DMS 273 treated with DMSO at 0.1 percent for 48 hours (cell line): ENCODE measurements around the gene ZNF554.
"Not testable (repeated sequence)": the region's sequence is repeated elsewhere in the genome, so short reads cannot be mapped to it uniquely, and the experiment has no call there.

Experiments
- DNase-seq: peaks from one replicate; lab custom pipeline; 2025; lab: John Stamatoyannopoulos, UW

The ZNF554 gene

DNA sequence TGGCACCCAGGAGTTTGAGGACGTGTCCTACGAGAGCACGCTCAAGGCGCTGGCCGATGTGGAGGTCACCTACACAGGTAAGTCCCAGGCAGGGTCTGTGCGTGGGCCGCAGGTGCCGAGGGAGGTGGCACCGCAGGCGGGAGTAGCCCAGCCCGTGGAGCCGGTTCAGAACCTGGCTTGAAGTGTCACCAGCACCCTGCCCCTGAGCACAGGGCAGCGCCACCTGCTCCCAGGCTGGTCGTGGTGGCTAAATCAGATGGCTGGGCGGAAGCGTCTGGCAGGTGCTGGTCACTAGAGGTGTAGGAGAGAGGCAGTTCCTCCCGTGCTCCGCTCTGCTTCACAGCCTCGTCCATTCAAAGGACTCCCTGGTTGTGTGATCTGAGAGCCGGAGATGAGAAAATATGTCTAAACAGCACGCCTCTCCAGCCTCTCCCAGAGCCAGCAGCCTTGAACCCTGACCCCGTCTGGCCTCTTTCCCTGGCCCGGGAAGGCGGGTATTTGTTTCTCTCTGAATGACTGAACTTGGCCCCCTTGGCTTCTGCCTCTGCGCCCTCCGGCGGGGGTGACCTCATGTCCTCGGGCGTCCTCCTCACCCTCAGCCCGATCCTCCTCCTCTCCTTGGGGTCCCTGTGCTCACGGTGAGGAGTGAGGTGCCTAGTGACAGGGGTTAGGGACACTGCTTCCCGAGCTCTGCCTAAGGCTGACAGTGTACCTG is 29.0 kb upstream of the ZNF554 start:
- DNase-seq: no peak

DNA sequence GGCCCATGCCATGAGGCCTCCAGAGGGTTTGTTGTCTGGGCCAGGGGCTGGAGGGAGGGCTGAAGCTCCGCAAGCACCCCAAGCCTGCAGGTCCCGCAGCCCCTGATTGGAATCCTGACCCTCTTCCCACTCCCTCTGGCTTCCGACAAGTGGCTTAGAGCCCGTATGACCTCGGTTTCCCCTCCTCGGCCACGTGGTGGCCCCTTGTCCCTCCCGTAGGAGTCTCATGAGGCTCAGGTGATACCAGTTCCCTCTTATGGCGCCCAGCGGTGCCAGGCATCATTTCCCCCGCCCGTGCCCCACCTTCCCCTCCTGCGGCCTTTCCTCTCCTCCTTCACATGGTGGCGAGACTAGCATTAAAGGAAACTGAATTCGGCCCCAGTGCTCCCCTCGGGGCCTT is 28.2 kb upstream of the ZNF554 start:
- no peak for DNase-seq

DNA sequence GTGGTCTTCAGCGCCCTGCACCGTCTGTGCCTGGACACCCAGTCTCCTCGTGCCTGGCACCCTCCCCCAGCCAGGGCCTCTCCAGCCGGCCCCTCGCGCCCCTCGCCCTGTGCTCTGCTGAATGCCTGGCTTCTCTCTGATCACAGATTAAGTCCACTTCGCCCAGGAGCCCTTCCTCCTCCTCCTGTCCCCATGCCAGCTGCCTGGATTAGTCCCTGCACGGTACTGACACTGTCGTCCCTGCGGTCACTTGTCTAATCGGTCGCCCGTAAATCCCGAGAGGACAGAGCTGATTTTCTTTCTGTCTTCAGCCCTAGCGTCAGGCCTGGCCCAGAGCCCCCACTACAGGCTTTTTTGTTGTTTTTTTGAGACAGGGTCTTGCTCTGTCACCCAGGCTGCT is 27.8 kb upstream of the ZNF554 start:
- DNase-seq: no peak

DNA sequence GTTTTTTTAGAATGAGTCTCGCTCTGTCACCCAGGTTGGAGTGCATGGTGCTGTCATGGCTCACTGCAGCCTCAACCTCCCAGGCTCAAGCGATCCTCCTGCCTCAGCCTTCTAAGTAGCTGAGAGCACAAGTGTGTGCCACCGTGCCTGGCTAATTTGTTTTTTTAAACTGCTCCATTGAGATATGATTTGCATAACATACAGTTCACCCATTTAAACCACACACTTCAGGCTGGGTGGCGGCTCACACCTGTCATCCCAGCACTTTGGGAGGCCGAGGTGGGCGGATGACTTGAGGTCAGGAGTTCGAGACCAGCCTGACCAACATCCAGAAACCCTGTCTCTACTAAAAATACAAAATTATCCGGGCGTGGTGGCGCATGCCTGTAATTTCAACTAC is 27.0 kb upstream of the ZNF554 start:
- not testable (repeated sequence) for DNase-seq

- DNase-seq: no peak
These were observed 26.5 kb upstream of the ZNF554 start for GRCh38 chr19:2793126-2793525.

DNA sequence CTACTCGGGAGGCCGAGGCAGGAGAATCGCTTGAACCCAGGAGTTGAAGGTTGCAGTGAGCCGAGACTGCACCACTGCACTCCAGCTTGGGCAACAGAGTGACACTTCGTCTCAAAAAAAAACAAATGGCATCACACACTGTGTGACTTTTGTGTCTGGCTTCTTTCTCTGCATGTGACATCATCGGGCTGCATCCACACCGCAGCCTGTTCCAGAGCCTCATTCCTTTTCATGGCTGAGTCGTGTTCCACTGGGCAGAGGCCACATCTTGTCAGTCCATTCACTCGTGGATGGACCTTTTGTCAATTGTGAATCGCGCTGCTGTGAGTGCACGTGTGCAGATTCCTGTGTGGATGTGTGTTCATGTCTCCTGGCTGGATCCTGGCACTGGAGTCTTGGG is 26.1 kb upstream of the ZNF554 start:
- DNase-seq: no peak

DNA sequence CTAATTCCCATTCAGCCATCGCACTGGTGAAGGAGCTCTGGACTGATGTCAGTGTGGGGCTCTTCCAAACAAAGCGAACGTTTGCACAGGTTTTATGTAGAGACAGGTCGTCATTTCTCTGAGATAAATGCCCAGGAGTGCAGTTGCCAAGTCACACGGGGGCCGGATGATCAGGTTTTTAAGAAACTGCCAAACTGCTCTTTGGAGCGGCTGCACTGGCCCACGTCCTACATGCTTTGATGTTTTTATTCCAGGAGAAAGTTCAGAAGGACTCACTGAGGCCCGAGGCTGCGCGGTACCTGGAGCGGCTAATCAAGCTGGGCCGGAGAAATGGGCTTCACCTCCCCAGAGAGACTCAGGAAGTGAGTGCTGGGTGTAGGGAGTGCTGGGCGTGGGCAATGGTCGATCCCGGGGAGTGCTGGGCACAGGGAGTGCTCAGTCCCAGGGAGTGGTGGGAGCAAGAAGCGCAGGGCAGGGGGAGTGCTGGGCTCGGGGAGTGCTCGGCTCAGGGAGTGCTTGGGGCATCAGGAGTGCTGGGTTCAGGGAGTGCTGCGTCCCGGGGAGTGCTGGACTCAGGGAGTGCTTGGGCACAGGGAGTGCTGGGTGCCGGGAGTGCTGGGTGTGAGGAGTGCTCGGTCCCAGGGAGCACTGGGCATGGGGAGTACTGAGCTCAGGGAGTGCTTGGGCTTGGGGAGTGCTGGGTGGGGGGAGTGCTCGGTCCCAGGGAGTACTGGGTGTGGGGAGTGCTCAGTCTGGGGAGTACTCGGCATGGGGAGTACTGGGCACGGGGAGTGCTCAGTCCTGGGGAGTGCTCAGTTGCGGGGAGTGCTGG is 23.6 kb upstream of the ZNF554 start:
- no peak for DNase-seq

DNA sequence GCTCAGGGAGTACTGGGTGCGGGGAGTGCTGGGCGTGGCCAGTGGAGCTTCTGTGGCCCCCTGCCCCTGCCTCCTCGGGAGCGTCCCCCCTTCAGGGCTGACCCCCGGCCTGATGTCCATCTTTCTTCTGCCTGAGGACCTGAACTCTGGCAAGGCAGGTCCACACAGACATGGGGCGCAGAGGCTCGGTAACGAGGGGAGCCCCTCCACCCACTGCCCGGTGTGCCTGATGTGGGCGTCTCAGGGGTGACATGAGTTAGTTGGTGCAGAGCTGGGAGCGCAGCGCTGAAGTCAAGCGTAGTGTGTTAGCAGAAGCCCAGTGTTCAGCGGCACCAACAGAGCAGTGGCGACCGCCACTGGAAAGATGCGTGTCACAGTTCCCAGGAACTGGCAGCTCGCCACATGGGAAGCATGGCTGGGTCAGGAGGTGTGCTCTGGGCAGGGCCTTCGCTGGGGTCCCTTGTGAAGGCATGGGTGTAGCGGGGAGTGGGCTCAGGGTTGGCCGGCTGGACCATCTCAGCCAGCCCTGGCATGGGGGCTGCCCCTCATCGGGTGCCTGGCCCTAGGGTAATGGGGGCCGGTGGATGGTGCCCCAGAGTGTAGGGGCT is 22.9 kb upstream of the ZNF554 start:
- no peak for DNase-seq

GRCh38 chr19:2797280-2797679 is 22.4 kb upstream of the ZNF554 start:
- DNase-seq: no peak

DNA sequence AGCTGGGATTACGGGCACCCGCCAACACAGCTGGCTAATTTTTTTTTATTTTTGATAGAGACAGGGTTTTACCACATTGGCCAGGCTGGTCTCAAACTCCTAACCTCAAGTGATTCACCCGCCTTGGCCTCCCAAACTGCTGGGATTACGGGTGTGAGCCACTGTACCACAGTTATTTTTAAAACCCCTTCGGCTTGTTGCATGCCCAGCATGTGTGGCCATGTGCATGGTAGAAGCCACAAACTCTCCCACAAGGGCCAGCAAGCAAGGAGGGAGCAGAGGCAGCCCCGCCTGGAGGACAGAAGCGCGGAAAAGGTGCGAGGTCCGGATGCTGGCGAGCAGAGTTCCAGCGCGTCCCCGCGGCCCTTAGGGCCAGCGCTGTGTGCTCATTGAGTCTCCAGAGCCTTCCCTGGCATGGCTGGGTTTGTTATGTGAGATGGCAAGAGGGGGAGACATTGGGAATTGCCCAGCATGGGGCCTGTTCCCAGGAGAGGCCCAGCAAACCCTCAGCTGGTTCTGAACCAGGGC is 21.4 kb upstream of the ZNF554 start:
- no peak for DNase-seq

GRCh38 chr19:2798733-2799132 is 20.9 kb upstream of the ZNF554 start:
- DNase-seq: no peak

GRCh38 chr19:2799273-2800020 is 20.2 kb upstream of the ZNF554 start:
- no peak for DNase-seq

DNA sequence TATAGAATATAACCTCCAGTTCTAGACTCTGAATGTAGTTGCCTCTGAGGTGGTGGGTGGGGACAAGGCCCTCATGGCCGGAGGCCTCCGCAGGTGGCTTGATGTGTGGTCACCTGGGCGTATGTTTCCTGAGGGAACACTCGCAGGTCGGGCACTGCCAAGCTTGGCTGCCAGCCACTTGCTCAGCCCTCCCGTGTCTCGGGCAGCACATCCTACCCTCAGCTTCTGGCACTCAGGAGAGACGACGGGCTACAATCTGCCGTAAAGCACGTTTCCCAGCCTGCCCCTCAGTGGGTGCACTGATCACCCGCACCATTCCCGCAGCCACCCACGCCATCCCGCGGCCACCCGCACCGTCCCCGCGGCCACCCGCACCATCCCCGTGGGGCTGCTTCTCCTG is 19.2 kb upstream of the ZNF554 start:
- no peak for DNase-seq

- no peak for DNase-seq
These were observed 16.8 kb upstream of the ZNF554 start for GRCh38 chr19:2802826-2803225.

GRCh38 chr19:2803486-2804155 is 16.0 kb upstream of the ZNF554 start:
- DNase-seq: no peak

DNA sequence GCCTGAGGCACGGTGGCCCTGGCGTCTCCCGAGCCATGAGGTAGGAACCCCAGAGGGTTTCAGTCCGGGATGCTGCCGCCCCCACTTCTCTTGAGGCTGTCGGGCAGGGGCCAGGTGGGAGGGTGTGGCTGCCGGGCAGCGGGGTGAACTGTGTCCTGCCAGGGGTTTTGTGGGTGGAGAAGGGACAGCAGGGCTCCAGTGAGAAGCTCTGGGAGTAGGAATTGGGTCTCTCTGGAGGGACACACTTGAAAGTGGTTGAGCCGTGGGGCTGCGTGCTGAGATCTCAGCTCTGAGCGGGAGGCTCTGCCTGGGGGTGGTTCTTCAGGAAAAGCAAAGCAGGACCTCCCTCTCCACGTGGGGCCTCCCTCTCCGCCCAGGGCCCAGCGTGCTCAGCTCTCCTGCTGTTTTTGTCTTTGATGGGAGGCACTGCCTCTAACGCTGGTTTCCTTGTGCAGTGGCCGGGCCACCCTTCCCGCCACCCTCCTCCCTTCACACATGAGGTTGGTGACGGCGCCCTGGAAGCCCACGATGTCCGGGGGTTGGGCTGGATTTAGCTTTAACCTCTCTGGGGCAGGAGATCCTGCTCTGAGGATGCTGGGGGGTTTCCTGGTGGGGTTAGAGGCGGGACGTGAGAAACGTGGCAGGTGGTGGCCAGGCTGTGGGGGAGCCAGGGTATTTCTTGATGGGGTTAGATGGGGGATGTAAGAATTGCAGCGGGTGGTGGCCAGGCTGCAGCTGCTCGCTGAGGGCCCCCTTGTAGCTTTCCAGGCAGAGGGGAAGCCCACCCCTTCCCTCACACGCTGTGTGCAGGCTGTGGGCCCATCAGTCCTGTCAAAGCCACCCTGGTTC is 15.3 kb upstream of the ZNF554 start:
- no peak for DNase-seq

DNA sequence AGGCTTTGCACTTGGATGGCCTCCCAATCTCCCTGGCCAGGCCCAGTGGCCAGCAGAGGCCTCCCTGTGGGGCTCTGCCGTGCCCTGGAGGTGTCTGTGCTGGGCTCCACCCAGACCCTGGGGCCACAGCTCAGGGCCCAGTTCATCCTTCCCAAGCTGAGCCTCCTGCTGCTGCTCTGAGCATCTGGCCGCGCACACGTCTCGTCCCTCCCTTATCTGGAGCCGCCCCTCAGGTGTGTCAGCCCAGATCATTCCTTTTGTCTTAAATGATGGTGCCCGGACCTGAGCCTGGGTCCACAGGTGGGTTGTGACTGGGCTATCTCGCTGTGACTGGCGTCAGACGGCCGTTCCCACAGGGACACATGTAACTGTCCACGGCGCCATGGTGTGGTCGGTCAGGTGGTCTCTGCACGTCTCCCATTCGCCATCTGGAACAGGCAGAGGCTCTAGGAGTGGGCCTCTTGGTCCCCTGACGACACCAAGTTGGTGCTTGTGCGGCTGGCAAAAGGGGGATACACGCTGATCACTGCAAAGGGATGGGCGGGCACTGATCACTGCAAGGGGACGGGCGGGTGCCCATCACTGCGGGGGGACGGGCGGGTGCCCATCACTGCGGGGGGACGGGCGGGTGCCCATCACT is 14.3 kb upstream of the ZNF554 start:
- no peak for DNase-seq

- no peak for DNase-seq
These were observed 13.5 kb upstream of the ZNF554 start for GRCh38 chr19:2805991-2806649.

DNA sequence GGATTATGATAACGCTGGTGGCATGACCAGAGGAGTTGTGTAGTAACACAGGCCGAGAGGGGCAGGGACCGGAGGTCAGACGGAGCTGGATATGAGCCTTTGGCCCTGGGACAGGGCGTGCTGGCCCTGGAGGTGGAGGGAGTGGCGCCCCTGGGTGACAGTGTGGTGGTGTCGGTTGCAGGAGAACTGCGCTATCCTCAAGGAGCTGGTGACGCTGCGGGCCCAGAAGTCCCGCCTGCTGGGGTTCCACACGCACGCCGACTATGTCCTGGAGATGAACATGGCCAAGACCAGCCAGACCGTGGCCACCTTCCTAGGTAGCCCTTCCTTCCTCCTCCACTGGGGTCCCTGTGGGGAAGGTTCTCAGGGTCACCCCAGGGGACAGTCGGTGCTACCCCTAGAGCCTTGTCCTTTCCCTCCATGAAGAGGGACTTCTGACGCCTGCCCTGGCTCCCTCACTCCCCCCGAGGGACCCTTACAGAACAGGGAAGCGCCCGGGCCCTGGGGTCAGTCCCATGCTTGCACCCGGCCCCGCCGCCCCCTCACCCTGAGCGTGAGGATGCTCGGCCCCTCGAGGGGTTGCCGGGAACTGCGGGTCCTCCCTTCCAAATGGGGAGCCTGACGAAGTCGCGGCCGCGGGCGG is 12.8 kb upstream of the ZNF554 start:
- no peak for DNase-seq
